ENCODE data around the gene NUP214. TPM values are rescaled to one million over a fixed set of nuclear protein-coding genes. Genes with fewer than 3 reads are reported as not detected.
"Not testable (repeated sequence)": the region's sequence is repeated elsewhere in the genome, so short reads cannot be mapped to it uniquely, and the experiment has no call there.

The NUP214 gene
- total and polyA plus RNA-seq, 12 donors = 22.6 to 76.6 (median 36.8) TPM

GRCh38 chr9:131112374-131113154, 12.8 kb upstream of the NUP214 start:
- Histone ChIP-seq H3K36me3 (replicated peaks in 1 of 2) (no peaks in the 10 kb centered on the region), H3K4me3 (no peak overlapping the region), H3K9me3 (replicated peaks in 1 of 3) (no peaks in the 10 kb centered on the region), H3K4me1 (replicated peaks in 1 of 2) (no peaks in the 10 kb centered on the region), H3K27ac (no peak overlapping the region), H3K27me3 (no peaks in the 10 kb centered on the region)
- WGBS, 4 donors = 85 to 91% (median 89%) methylated on average over 21 to 23 of the region's 23 CpGs
- intact Hi-C loops (cut with DNase I) = no loop called here
- DNase-seq = no peak
- TF ChIP-seq CTCF (IDR thresholded peaks at IDR 0.05) = no peak
- TF ChIP-seq POLR2A (IDR thresholded peaks at IDR 0.05) = no peak

- Histone ChIP-seq H3K9me3 (replicated peaks in 1 of 3) (no peaks in the 10 kb centered on the region), H3K4me3 (no peak overlapping the region), H3K36me3 (replicated peaks in 1 of 2) (no peaks in the 10 kb centered on the region), H3K4me1 (replicated peaks in 1 of 2) (no peaks in the 10 kb centered on the region), H3K27me3 (no peaks in the 10 kb centered on the region), H3K27ac (no peak overlapping the region)
- DNase-seq = no peak
- WGBS, 4 donors = 82 to 91% (median 84%) methylated on average over 7 to 8 of the region's 8 CpGs
- TF ChIP-seq POLR2A (IDR thresholded peaks at IDR 0.05) (no peak), CTCF (IDR thresholded peaks at IDR 0.05) (no peak)
- intact Hi-C loops (cut with DNase I) = no loop called here
These were observed 11.7 kb upstream of the NUP214 start for GRCh38 chr9:131113655-131114054.

GRCh38 chr9:131114084-131114535, 11.3 kb upstream of the NUP214 start:
- Histone ChIP-seq H3K27me3 (no peaks in the 10 kb centered on the region), H3K4me1 (replicated peaks in 1 of 2) (no peaks in the 10 kb centered on the region), H3K9me3 (replicated peaks in 1 of 3) (no peaks in the 10 kb centered on the region), H3K4me3 (no peak overlapping the region), H3K36me3 (replicated peaks in 1 of 2) (no peaks in the 10 kb centered on the region), H3K27ac (no peak overlapping the region)
- 71 to 88% (median 87%) methylated on average over 4 to 8 of the region's 8 CpGs for WGBS, 4 donors
- DNase-seq = no peak
- intact Hi-C loops (cut with DNase I) = no loop called here
- TF ChIP-seq POLR2A (IDR thresholded peaks at IDR 0.05) (no peak), CTCF (IDR thresholded peaks at IDR 0.05) (no peak)

- DNase-seq; H3K27me3 ChIP-seq; H3K27ac ChIP-seq; H3K4me1 ChIP-seq (replicated peaks in 1 of 2); intact Hi-C loops (cut with DNase I); H3K36me3 ChIP-seq (replicated peaks in 1 of 2); H3K4me3 ChIP-seq; H3K9me3 ChIP-seq (replicated peaks in 1 of 3): not testable (repeated sequence)
- WGBS, 4 donors = 84 to 93% (median 91%) methylated on average over 4 to 6 of the region's 6 CpGs
These were observed 10.0 kb upstream of the NUP214 start for GRCh38 chr9:131115360-131115742.

Data from adrenal gland (tissue), 12 donors.